ENCODE measurements around the gene TLX2.

Gene TLX2

GRCh38 chr2:74548900-74549826 is 34.9 kb downstream of the TLX2 start:
- no peaks in the 10 kb centered on the region for H4K20me1 ChIP-seq (ENCODE audit: insufficient read depth, low read length)
- H3K4me3 ChIP-seq (ENCODE audit: low read depth, low read length, poor library complexity, severe bottlenecking) = no peak overlapping the region
- no peaks in the 10 kb centered on the region for H3K9me2 ChIP-seq (ENCODE audit: low read depth, low read length)
- H3K9me3 ChIP-seq (ENCODE audit: low read length) = no peaks in the 10 kb centered on the region
- TF ChIP-seq EZH2 (IDR thresholded peaks at IDR 0.05; ENCODE audit: borderline replicate concordance, low read length) (no peak), CTCF (IDR thresholded peaks at IDR 0.05; ENCODE audit: low read length) (no peak)
- no peaks in the 10 kb centered on the region for H3K36me3 ChIP-seq (ENCODE audit: insufficient read depth, low read length)
- no peak overlapping the region for H3K27ac ChIP-seq (ENCODE audit: low read depth, low read length, poor library complexity, severe bottlenecking)
- H3F3A ChIP-seq (ENCODE audit: insufficient read depth, low read length) = no peaks in the 10 kb centered on the region
- H3K79me2 ChIP-seq (ENCODE audit: insufficient read depth, low read length) = no peaks in the 10 kb centered on the region
- H3K27me3 ChIP-seq (ENCODE audit: insufficient read depth, low read length) = peaks cover 13% of the 10 kb centered on the region
- H3K4me1 ChIP-seq (ENCODE audit: insufficient read depth, low read length, severe bottlenecking) = peaks cover 9% of the 10 kb centered on the region
- no peak overlapping the region for H3K4me2 ChIP-seq (ENCODE audit: low read length)
- no peak overlapping the region for H3K9ac ChIP-seq (ENCODE audit: low read length)
- no peak overlapping the region for H2AFZ ChIP-seq (ENCODE audit: low read length)

GRCh38 chr2:74550231-74550630 is 36.0 kb downstream of the TLX2 start:
- H3K4me2 ChIP-seq (ENCODE audit: low read length) = no peak overlapping the region
- no peaks in the 10 kb centered on the region for H3K79me2 ChIP-seq (ENCODE audit: insufficient read depth, low read length)
- no peak overlapping the region for H2AFZ ChIP-seq (ENCODE audit: low read length)
- H3K9me2 ChIP-seq (ENCODE audit: low read depth, low read length) = no peaks in the 10 kb centered on the region
- no peaks in the 10 kb centered on the region for H4K20me1 ChIP-seq (ENCODE audit: insufficient read depth, low read length)
- H3K27ac ChIP-seq (ENCODE audit: low read depth, low read length, poor library complexity, severe bottlenecking) = no peak overlapping the region
- no peak overlapping the region for H3K4me3 ChIP-seq (ENCODE audit: low read depth, low read length, poor library complexity, severe bottlenecking)
- H3K9ac ChIP-seq (ENCODE audit: low read length) = no peak overlapping the region
- no peaks in the 10 kb centered on the region for H3K36me3 ChIP-seq (ENCODE audit: insufficient read depth, low read length)
- no peaks in the 10 kb centered on the region for H3K9me3 ChIP-seq (ENCODE audit: low read length)
- TF ChIP-seq CTCF (IDR thresholded peaks at IDR 0.05; ENCODE audit: low read length) (no peak), EZH2 (IDR thresholded peaks at IDR 0.05; ENCODE audit: borderline replicate concordance, low read length) (no peak)
- H3F3A ChIP-seq (ENCODE audit: insufficient read depth, low read length) = no peaks in the 10 kb centered on the region
- peaks cover 12% of the 10 kb centered on the region for H3K4me1 ChIP-seq (ENCODE audit: insufficient read depth, low read length, severe bottlenecking)
- peaks cover 13% of the 10 kb centered on the region for H3K27me3 ChIP-seq (ENCODE audit: insufficient read depth, low read length)

- peaks cover 5% of the 10 kb centered on the region; the same call in 1 of the 2 replicates for H3K36me3 ChIP-seq (ENCODE audit: insufficient read depth, low read length)
- H3K9me3 ChIP-seq (ENCODE audit: low read length) = no peaks in the 10 kb centered on the region
- no peaks in the 10 kb centered on the region for H4K20me1 ChIP-seq (ENCODE audit: insufficient read depth, low read length)
- H3K4me2 ChIP-seq (ENCODE audit: low read length) = no peak overlapping the region
- H3K4me1 ChIP-seq (ENCODE audit: insufficient read depth, low read length, severe bottlenecking) = peaks cover 17% of the 10 kb centered on the region
- H3K9ac ChIP-seq (ENCODE audit: low read length) = no peak overlapping the region
- peaks cover 9% of the 10 kb centered on the region for H3K27me3 ChIP-seq (ENCODE audit: insufficient read depth, low read length)
- no peaks in the 10 kb centered on the region for H3K79me2 ChIP-seq (ENCODE audit: insufficient read depth, low read length)
- no peaks in the 10 kb centered on the region for H3K9me2 ChIP-seq (ENCODE audit: low read depth, low read length)
- H2AFZ ChIP-seq (ENCODE audit: low read length) = no peak overlapping the region
- TF ChIP-seq EZH2 (IDR thresholded peaks at IDR 0.05; ENCODE audit: borderline replicate concordance, low read length) = no peak
- H3K4me3 ChIP-seq (ENCODE audit: low read depth, low read length, poor library complexity, severe bottlenecking) = no peak overlapping the region
- H3F3A ChIP-seq (ENCODE audit: insufficient read depth, low read length) = no peaks in the 10 kb centered on the region
- H3K27ac ChIP-seq (ENCODE audit: low read depth, low read length, poor library complexity, severe bottlenecking) = no peak overlapping the region
Observed at GRCh38 chr2:74551530-74551929, 37.3 kb downstream of the TLX2 start.
